Thyroid gland (tissue), 4 donors: ENCODE results near the gene FAM193A. TPM values are rescaled to one million over a fixed set of nuclear protein-coding genes. Genes with fewer than 3 reads are reported as not detected.
"Not testable (repeated sequence)": the region's sequence is repeated elsewhere in the genome, so short reads cannot be mapped to it uniquely, and the experiment has no call there.

Source experiments
- DNase-seq, 2 donors: peaks; one replicate each; pipeline ENCODE4 v3.0.0-alpha.2; 2019
- H3K27ac ChIP-seq, 3 donors: fragments of 200-600 bp; sonication (generic); 1 replicate in 2 of 3; 2 replicates in 1 of 3; pipeline ENCODE4 v1.5.1; 2016 to 2019; ENCODE audit warnings: mild to moderate bottlenecking in 1 of 3, moderate library complexity in 1 of 3
- H3K27me3 ChIP-seq: fragments of 200-600 bp; sonication (generic); one replicate; pipeline ENCODE4 v1.5.1; 2019
- H3K36me3 ChIP-seq, 2 donors: fragments of 200-600 bp; sonication (generic); one replicate each; pipeline ENCODE4 v1.5.1; 2016 to 2019
- H3K4me1 ChIP-seq, 2 donors: fragments of 200-600 bp; sonication (generic); one replicate each; pipeline ENCODE4 v1.5.1; 2017 to 2019
- H3K4me3 ChIP-seq, 3 donors: fragments of 200-600 bp; sonication (generic); replicated peaks in 1 of 3; 1 replicate in 2 of 3; 2 replicates in 1 of 3; pipeline ENCODE4 v1.5.1; 2016; ENCODE audit warnings: mild to moderate bottlenecking in 1 of 3
- H3K9me3 ChIP-seq: fragments of 200-600 bp; sonication (generic); one replicate; pipeline ENCODE4 v1.5.1; 2017
- CTCF ChIP-seq, 6 experiments: fragments of 200-600 bp in 3 of 6; fragments of 450-650 bp in 3 of 6; sonication (generic) in 3 of 6; IDR thresholded peaks; one replicate each; pipeline ENCODE4 v1.5.1; 2016 to 2019; ENCODE audit warnings: antibody characterized with exemption in 6 of 6, mild to moderate bottlenecking in 2 of 6, inconsistent platforms in 1 of 6, moderate library complexity in 1 of 6
- POLR2A ChIP-seq, 2 donors: fragments of 450-650 bp; IDR thresholded peaks; one replicate each; pipeline ENCODE4 v1.6.1; 2017; ENCODE audit warnings: antibody characterized with exemption in 2 of 2, mild to moderate bottlenecking in 2 of 2, moderate library complexity in 1 of 2
- WGBS, 2 donors: methylation state at CpG; one replicate each; pipeline ENCODE4 v1.1.5; 2017; 5-methylcytosine and 5-hydroxymethylcytosine counted together
- intact Hi-C: fragments of 100-400 bp; cut with DNase I; formaldehyde crosslinking; loops from one replicate; pipeline ENCODE4 v1.15.1; 2023
- total RNA-seq, 4 donors: library from RNA; depleted of rRNA; stranded (reverse); fragments of >200 nt; gene quantifications; one replicate each; pipeline ENCODE4 v1.2.3, GENCODE V29; 2016

The FAM193A gene
- total RNA-seq, 4 donors from 2014 or later, result 22.4 to 36.7 (median 30.3) TPM

- DNase-seq, result no peak
- intact Hi-C loops, result loop anchor here (5.0 kb wide), 2 partner anchors 170 to 275 kb away; no protein-coding TSS in a partner anchor
- Histone ChIP-seq H3K4me3 (no peak overlapping the region), H3K27ac (no peak overlapping the region), H3K27me3 (no peaks in the 10 kb centered on the region), H3K4me1 (peaks cover 4 to 12% of the 10 kb centered on the region in 2 donors), H3K9me3 (no peaks in the 10 kb centered on the region), H3K36me3 (no peaks in the 10 kb centered on the region)
- WGBS, 2 donors, result 70% methylated on average over 5 of the region's 5 CpGs
- no peak for TF ChIP-seq CTCF (IDR thresholded peaks at IDR 0.05)
- TF ChIP-seq POLR2A (IDR thresholded peaks at IDR 0.05), result no peak
These were observed 225.6 kb downstream of the FAM193A start for GRCh38 chr4:2762048-2762447.

GRCh38 chr4:2762486-2763370, 226.3 kb downstream of the FAM193A start:
- H3K9me3 ChIP-seq, H3K27ac ChIP-seq, H3K4me3 ChIP-seq, DNase-seq, H3K36me3 ChIP-seq, H3K27me3 ChIP-seq: not testable (repeated sequence)
- H3K4me1 ChIP-seq, result peaks cover 4 to 12% of the 10 kb centered on the region in 2 donors
- 96% methylated on average over 20 to 42 of the region's 42 CpGs for WGBS, 2 donors
- intact Hi-C loops, result loop anchor here (5.0 kb wide), 2 partner anchors 170 to 275 kb away; no protein-coding TSS in a partner anchor

GRCh38 chr4:2763511-2763967, 227.1 kb downstream of the FAM193A start:
- peak in 1 of 2 donors; percentile 6 for DNase-seq
- intact Hi-C loops, result loop anchor here (5.0 kb wide), 2 partner anchors 169 to 274 kb away; no protein-coding TSS in a partner anchor

GRCh38 chr4:2765832-2766526, 229.5 kb downstream of the FAM193A start:
- Histone ChIP-seq H3K36me3 (no peaks in the 10 kb centered on the region), H3K27ac (no peak overlapping the region), H3K9me3 (no peaks in the 10 kb centered on the region), H3K4me1 (peaks cover 4 to 12% of the 10 kb centered on the region in 2 donors), H3K4me3 (no peak overlapping the region), H3K27me3 (no peaks in the 10 kb centered on the region)
- WGBS, 2 donors, result 89 to 95% methylated on average over 10 to 12 of the region's 12 CpGs
- TF ChIP-seq CTCF (IDR thresholded peaks at IDR 0.05), result no peak
- TF ChIP-seq POLR2A (IDR thresholded peaks at IDR 0.05), result no peak
- intact Hi-C loops, result no loop called here
- DNase-seq, result no peak

More at GRCh38 chr4:2763511-2763967, 227.1 kb downstream of the FAM193A start:
- TF ChIP-seq POLR2A (IDR thresholded peaks at IDR 0.05) (no peak), CTCF (IDR thresholded peaks at IDR 0.05) (no peak)
- peak overlapping the region in 2 of 3 donors; percentile 46 to 52 for H3K27ac ChIP-seq
- 72 to 88% methylated on average over 8 to 12 of the region's 23 CpGs for WGBS, 2 donors
- H3K27me3 ChIP-seq, result no peaks in the 10 kb centered on the region
- H3K9me3 ChIP-seq, result no peaks in the 10 kb centered on the region
- peaks cover 4 to 12% of the 10 kb centered on the region in 2 donors for H3K4me1 ChIP-seq
- no peaks in the 10 kb centered on the region for H3K36me3 ChIP-seq
- H3K4me3 ChIP-seq, result peak overlapping the region in 1 of 3 donors; percentile 24

- H3K27ac ChIP-seq, result no peak overlapping the region
- H3K9me3 ChIP-seq, result no peaks in the 10 kb centered on the region
- intact Hi-C loops, result no loop called here
- no peaks in the 10 kb centered on the region for H3K36me3 ChIP-seq
- H3K4me3 ChIP-seq, result no peak overlapping the region
- TF ChIP-seq CTCF (IDR thresholded peaks at IDR 0.05), result no peak
- no peak for TF ChIP-seq POLR2A (IDR thresholded peaks at IDR 0.05)
- no peaks in the 10 kb centered on the region for H3K27me3 ChIP-seq
- WGBS, 2 donors, result 85 to 90% methylated on average over 5 of the region's 5 CpGs
- no peak for DNase-seq
- H3K4me1 ChIP-seq, result peaks cover 4 to 8% of the 10 kb centered on the region in 2 donors
These were observed 230.7 kb downstream of the FAM193A start for GRCh38 chr4:2767046-2767704.
